HS-5 (cell line): ENCODE measurements around the gene LHPP.
A peak's percentile ranks its signal among the peaks of the same experiment; 100 is the strongest.

ENCODE experiments used
- DNase-seq: peaks from one replicate; pipeline ENCODE4 v3.0.0-alpha.2; 2012; ENCODE audit warnings: low read depth

Gene LHPP

GRCh38 chr10:124521429-124521871 is 59.8 kb downstream of the LHPP start:
- no peak for DNase-seq

- no peak for DNase-seq
Measured at GRCh38 chr10:124522131-124522932, 60.7 kb downstream of the LHPP start.

- DNase-seq, result no peak
Measured at GRCh38 chr10:124522933-124523871, 61.6 kb downstream of the LHPP start.

GRCh38 chr10:124523901-124524300 is 62.3 kb downstream of the LHPP start:
- DNase-seq, result no peak

GRCh38 chr10:124524991-124525653 is 63.5 kb downstream of the LHPP start:
- DNase-seq, result no peak

GRCh38 chr10:124525751-124526600 is 64.4 kb downstream of the LHPP start:
- no peak for DNase-seq

- DNase-seq, result no peak
Measured at GRCh38 chr10:124526621-124527267, 65.1 kb downstream of the LHPP start.

GRCh38 chr10:124527874-124528395 is 66.3 kb downstream of the LHPP start:
- no peak for DNase-seq

- DNase-seq, result no peak
Measured at GRCh38 chr10:124529661-124530214, 68.1 kb downstream of the LHPP start.

GRCh38 chr10:124530215-124530665 is 68.6 kb downstream of the LHPP start:
- peak; percentile 13 for DNase-seq

- DNase-seq, result no peak
Measured at GRCh38 chr10:124530816-124531215, 69.2 kb downstream of the LHPP start.

GRCh38 chr10:124532106-124532641 is 70.6 kb downstream of the LHPP start:
- DNase-seq, result no peak

GRCh38 chr10:124532788-124533187 is 71.2 kb downstream of the LHPP start:
- DNase-seq, result no peak

- no peak for DNase-seq
Measured at GRCh38 chr10:124533266-124533665, 71.6 kb downstream of the LHPP start.

GRCh38 chr10:124534231-124534798 is 72.7 kb downstream of the LHPP start:
- DNase-seq, result no peak

- no peak for DNase-seq
Measured at GRCh38 chr10:124534826-124535601, 73.4 kb downstream of the LHPP start.

GRCh38 chr10:124535731-124536495 is 74.3 kb downstream of the LHPP start:
- no peak for DNase-seq

- no peak for DNase-seq
Measured at GRCh38 chr10:124536496-124537050, 75.0 kb downstream of the LHPP start.
